Panc1 (cell line): ENCODE data around the gene HES5. TPM values are rescaled to one million over a fixed set of nuclear protein-coding genes. Genes with fewer than 3 reads are reported as not detected.
"Not testable (repeated sequence)": the region's sequence is repeated elsewhere in the genome, so short reads cannot be mapped to it uniquely, and the experiment has no call there.

Experiments used
- ATAC-seq: fragments of 200-7000 bp; cut with Tn5 transposase; 2 replicates; pipeline ENCODE4 v1.9.1; 2020; ENCODE audit warnings: mild to moderate bottlenecking, moderate library complexity
- BruUV-seq: library from RNA; stranded (reverse); fragments of 400-500 nt; replicated peaks from 2 replicates; lab custom pipeline; 2021; lab: Mats Ljungman, UMichigan
- CTCF ChIA-PET: fragments of 300-600 bp; sonication (Branson Sonifier 250); formaldehyde crosslinking; loops from one replicate; lab custom pipeline; 2022; ENCODE audit warnings: antibody characterized with exemption; lab: Charles Lee
- POLR2A ChIA-PET: fragments of 300-600 bp; sonication (Branson Sonifier 250); formaldehyde crosslinking; loops from one replicate; lab custom pipeline; 2022; ENCODE audit warnings: antibody characterized with exemption; lab: Charles Lee
- DNase-seq: peaks from one replicate; pipeline ENCODE4 v3.0.0-alpha.2; 2010; ENCODE audit warnings: low read depth, low spot score
- H3K27ac ChIP-seq: 2 replicates; pipeline ENCODE4 v1.5.1; 2011; ENCODE audit warnings: mild to moderate bottlenecking, low read length, inconsistent platforms
- H3K27me3 ChIP-seq: fragments of 200-500 bp; sonication (Bioruptor generic); 2 replicates; pipeline ENCODE4 v1.6.0; 2014; ENCODE audit warnings: low read length, inconsistent platforms; ENCODE audit not compliant: control insufficient read depth, insufficient read depth
- H3K36me3 ChIP-seq: fragments of 200-500 bp; sonication (Bioruptor generic); 2 replicates; pipeline ENCODE4 v1.5.1; 2014; ENCODE audit warnings: inconsistent platforms, mild to moderate bottlenecking, low read length, moderate library complexity; ENCODE audit not compliant: control insufficient read depth, insufficient read depth
- H3K4me1 ChIP-seq: 2 replicates; pipeline ENCODE4 v1.5.1; 2011; ENCODE audit warnings: inconsistent platforms, mild to moderate bottlenecking, low read length, moderate library complexity; ENCODE audit not compliant: control insufficient read depth, insufficient read depth
- H3K4me3 ChIP-seq, 2 experiments: 2 replicates each; pipeline ENCODE4 v1.5.1; 2011 to 2012; ENCODE audit warnings: low read depth in 2 of 2, low read length in 2 of 2, mild to moderate bottlenecking in 2 of 2, inconsistent platforms in 1 of 2, moderate library complexity in 1 of 2
- H3K9me3 ChIP-seq: fragments of 200-500 bp; sonication (Bioruptor generic); 2 replicates; pipeline ENCODE4 v1.5.1; 2014; ENCODE audit warnings: low read depth, mild to moderate bottlenecking, inconsistent platforms, low read length, moderate library complexity; ENCODE audit not compliant: control insufficient read depth, insufficient read depth
- CTCF ChIP-seq: fragments of 450-650 bp; IDR thresholded peaks from 2 replicates; pipeline ENCODE4 v1.5.1; 2017; ENCODE audit warnings: mild to moderate bottlenecking
- POLR2AphosphoS5 ChIP-seq: IDR thresholded peaks from 2 replicates; pipeline ENCODE4 v1.6.1; 2012; ENCODE audit warnings: mild to moderate bottlenecking, low read depth, low read length, moderate library complexity
- REST ChIP-seq, 2 experiments: IDR thresholded peaks; 2 replicates each; pipeline ENCODE4 v1.6.1; 2011 to 2012; ENCODE audit warnings: low read depth in 2 of 2, control low read depth in 1 of 2, low read length in 1 of 2, mild to moderate bottlenecking in 1 of 2, moderate library complexity in 1 of 2; ENCODE audit not compliant: insufficient read depth in 1 of 2
- SIN3A ChIP-seq: IDR thresholded peaks from 2 replicates; pipeline ENCODE4 v1.6.1; 2012; ENCODE audit warnings: low read depth, mild to moderate bottlenecking, low read length, moderate library complexity, borderline replicate concordance; ENCODE audit not compliant: insufficient read depth
- TCF7L2 ChIP-seq: IDR thresholded peaks from 2 replicates; pipeline ENCODE4 v1.6.1; 2011; ENCODE audit warnings: mild to moderate bottlenecking, low read depth, low read length, inconsistent platforms
- in situ Hi-C: cut with HindIII; loops from 2 replicates; pipeline ENCODE4 v1.10.0; 2016; ENCODE audit warnings: low sequenced_read_pairs, low pct_unique_long_range_greater_than_20kb
- intact Hi-C: fragments of 100-400 bp; cut with micrococcal nuclease; formaldehyde crosslinking; loops from one replicate; pipeline ENCODE4 v1.10.0; 2022; ENCODE audit not compliant: unreplicated experiment
- total RNA-seq: library from RNA; stranded (reverse); gene quantifications from one replicate; pipeline ENCODE4 v1.2.1, GENCODE V29; 2021; ENCODE audit not compliant: unreplicated experiment

Gene HES5
- total RNA-seq, 1 experiment from 2014 or later = not detected

- Histone ChIP-seq H3K27ac (no peak overlapping the region), H3K9me3 (no peaks in the 10 kb centered on the region), H3K4me3 (no peak overlapping the region), H3K4me1 (peaks cover 31% of the 10 kb centered on the region), H3K27me3 (no peaks in the 10 kb centered on the region), H3K36me3 (no peaks in the 10 kb centered on the region)
- no TSS peak for BruUV-seq
- no peak for DNase-seq
- TF ChIP-seq SIN3A (no peak), TCF7L2 (no peak), REST (IDR thresholded peaks at IDR 0.05; ENCODE audit: insufficient read depth in 1 of 2, low read depth in 2 of 2, low read length in 1 of 2) (no peak), CTCF (no peak), POLR2AphosphoS5 (no peak)
- CTCF ChIA-PET = no interaction called here
- POLR2A ChIA-PET = no interaction called here
- intact Hi-C loops (no loop called here), in situ Hi-C loops (no loop called here)
- ATAC-seq = no peak
Observed at GRCh38 chr1:2552189-2552588, 22.1 kb upstream of the HES5 start.

GRCh38 chr1:2551544-2551943, 21.5 kb upstream of the HES5 start:
- in situ Hi-C loops, DNase-seq, H3K4me3 ChIP-seq, intact Hi-C loops, H3K36me3 ChIP-seq, CTCF ChIA-PET, H3K27me3 ChIP-seq, ATAC-seq, H3K27ac ChIP-seq, H3K9me3 ChIP-seq, POLR2A ChIA-PET, BruUV-seq: not testable (repeated sequence)
- H3K4me1 ChIP-seq = peaks cover 25% of the 10 kb centered on the region

- POLR2A ChIA-PET, H3K27ac ChIP-seq, H3K36me3 ChIP-seq, ATAC-seq, H3K9me3 ChIP-seq, intact Hi-C loops, DNase-seq, in situ Hi-C loops, H3K27me3 ChIP-seq, BruUV-seq, H3K4me3 ChIP-seq: not testable (repeated sequence)
- H3K4me1 ChIP-seq = peaks cover 23% of the 10 kb centered on the region
- CTCF ChIA-PET = interaction anchor here (0.6 kb wide), 1 partner anchor 50 kb away, joined by 4 read pairs; no protein-coding TSS in a partner anchor
Observed at GRCh38 chr1:2550309-2550861, 20.3 kb upstream of the HES5 start.

GRCh38 chr1:2549367-2550029, 19.4 kb upstream of the HES5 start:
- H3K4me1 ChIP-seq = peaks cover 32% of the 10 kb centered on the region
- H3K36me3 ChIP-seq, ATAC-seq, H3K4me3 ChIP-seq, DNase-seq, H3K9me3 ChIP-seq, H3K27me3 ChIP-seq, in situ Hi-C loops, POLR2A ChIA-PET, BruUV-seq: not testable (repeated sequence)
- peak overlapping the region; percentile 79 for H3K27ac ChIP-seq
- intact Hi-C loops = loop anchor here (10.0 kb wide), 1 partner anchor 85 kb away; no protein-coding TSS in a partner anchor
- CTCF ChIA-PET = interaction anchor here (0.6 to 0.7 kb wide), 3 partner anchors 14 to 49 kb away, joined by 3 to 5 read pairs (median 4); no protein-coding TSS in a partner anchor
